HG03571 (cell line): ENCODE measurements around the gene ADAMTS13.

Experiments used
- ATAC-seq: cut with Tn5 transposase; IDR thresholded peaks from one replicate; pipeline ENCODE4 v1.9.1; 2021; ENCODE audit not compliant: unreplicated experiment

Gene ADAMTS13

GRCh38 chr9:133488686-133489252, 66.6 kb downstream of the ADAMTS13 start:
- no peak for ATAC-seq

DNA sequence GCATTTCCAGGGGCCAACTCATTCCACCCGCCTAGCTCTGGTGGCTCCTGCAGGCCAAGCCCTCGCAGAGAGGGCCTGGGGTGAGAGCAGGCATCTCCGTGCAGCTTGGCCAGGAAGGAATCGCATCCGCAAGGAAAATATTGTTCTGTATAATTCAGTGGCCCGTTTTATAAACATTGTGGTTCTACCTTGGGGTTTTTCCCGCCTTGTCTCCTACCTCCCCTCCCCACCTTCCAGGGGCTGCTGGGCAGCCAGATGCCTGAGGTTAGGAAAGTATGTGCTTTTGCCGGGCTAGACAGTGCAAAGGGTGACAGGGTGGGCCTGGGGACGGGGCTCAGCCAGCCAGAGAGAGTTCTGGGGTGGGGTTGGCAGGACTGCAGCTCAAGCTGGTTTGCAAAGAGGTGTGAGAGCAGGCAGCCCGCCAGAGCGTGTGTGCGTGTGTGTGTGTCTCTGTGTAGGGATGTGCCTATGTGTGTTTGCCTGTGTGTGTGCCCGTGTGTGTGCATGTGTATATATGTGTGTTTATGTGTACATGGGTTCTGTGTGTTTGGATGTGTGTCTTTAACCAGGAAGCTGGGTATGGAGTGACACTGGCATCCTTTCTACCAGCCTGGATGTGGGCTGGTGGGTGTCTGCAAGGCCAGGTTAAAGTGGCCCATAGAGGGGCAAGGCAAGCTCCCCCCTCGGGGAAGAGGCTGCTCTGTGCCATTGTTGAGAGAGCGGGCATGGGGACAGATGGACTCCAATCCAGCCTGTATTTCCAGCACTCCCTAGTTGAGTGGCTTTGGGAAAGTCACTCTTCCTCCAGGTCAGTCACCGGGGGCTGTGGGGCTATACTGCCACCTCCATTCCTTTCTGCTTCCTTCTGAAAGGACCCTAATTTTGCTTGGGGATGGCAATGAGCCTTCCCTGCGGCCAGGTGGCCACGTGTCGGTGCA, 67.4 kb downstream of the ADAMTS13 start:
- ATAC-seq: no peak

DNA sequence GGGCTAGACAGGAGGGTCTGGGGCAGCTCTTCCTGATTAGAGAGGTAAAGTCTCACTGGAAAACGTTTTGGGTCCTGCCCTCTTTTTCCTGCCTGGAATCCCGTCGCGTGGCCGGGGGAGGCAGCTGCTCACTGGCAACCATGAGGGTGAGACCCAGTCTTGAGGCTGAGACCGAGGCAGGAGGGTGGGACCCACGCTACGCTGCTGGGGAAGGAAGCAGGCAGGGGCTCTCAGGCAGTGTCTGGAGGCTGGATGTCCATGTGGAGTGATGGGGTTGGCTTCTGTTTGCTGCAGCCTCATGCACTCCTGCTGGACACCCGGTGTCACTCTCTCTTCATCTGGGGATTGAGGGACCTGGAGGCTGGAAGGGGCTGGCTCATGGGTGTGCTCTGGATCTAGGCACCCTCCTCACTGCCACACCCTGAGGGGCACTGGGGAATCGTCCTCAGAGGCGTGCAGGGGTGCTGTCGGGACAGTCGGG, 68.1 kb downstream of the ADAMTS13 start:
- no peak for ATAC-seq

DNA sequence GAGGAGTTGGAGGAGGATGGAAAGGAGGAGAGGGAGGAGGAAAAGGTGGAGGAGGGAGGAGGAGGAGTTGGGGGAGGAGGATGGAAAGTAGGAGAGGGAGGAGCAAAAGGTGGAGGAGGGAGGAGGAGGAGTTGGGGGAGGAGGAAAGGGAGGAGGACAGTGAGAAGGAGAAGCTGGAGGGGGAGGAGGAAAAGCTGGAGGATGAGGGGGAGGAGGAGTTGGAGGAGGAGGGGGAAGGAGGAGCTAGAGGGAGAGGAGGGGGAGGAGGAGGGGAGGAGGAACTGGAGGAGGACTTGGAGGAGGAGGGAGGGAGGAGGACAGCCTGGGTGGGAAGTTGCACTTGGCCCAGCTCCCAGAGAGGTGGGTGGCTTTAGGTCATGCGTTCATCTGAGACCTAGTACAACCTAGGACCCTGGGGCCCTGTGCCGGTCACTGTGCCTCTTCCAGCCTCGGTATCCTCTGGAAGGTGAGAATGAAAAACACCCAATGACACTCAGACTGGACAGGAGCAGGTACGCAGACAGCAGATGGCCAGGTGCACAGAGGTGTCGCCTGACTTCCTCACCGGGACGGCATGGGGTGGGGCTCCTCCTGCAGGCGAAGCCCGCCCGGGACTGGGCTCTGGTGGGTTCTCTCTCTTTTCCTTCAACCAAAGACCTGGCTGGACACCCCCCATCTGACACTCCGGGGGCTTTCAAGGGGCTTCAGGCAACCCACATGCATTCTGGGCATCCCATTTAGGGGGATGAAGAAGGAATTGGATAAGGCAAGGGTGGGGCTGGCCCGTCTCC, 68.9 kb downstream of the ADAMTS13 start:
- no peak for ATAC-seq

DNA sequence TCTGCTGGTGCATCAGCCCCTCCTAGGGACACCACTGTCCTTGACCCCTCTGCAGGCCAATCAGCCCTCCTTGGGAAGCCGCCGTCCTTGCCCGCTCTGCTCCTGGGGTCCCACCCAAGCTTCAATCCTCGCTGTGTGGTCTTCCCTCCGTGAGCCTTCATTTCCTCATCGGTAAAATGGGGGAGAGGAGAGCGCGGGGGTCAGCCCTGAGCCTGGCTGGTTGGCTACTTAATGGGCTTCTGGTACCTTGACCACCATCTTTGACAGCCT, 69.4 kb downstream of the ADAMTS13 start:
- no peak for ATAC-seq

GRCh38 chr9:133492061-133493021, 70.2 kb downstream of the ADAMTS13 start:
- ATAC-seq: no peak

GRCh38 chr9:133493428-133493827, 71.3 kb downstream of the ADAMTS13 start:
- no peak for ATAC-seq

DNA sequence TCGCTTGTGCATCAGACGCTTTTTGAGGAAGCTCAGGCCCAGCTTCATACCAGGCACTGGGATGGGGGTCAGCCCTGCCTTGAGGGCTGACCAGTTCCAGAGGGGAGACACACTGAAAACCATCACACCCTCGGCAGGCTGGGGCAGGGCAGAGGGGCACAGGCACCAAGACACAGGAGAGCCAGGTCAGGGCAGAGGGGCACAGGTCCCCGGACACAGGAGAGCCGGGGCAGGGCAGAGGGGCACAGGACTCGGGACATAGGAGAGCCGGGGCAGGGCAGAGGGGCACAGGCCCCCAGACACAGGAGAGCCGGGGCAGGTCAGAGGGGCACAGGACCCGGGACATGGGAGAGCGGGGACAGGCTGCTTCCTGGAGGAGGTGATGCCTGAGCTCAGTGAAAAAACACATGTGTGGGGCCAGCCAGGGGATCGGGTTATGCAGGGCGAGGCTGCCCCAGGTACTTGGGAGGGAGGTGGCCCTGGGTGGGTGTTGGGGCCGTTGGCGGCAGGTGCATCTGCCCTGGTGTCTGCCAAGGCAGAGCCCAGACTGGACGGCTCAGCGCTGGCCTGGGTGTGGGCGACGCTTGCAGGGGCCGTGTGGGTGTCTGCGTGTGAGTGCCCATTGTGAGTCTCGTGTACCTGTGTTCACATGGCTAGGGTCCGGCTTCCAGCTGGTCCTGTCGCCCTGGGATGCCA, 71.8 kb downstream of the ADAMTS13 start:
- no peak for ATAC-seq

- no peak for ATAC-seq
Measured at GRCh38 chr9:133494636-133495326, 72.6 kb downstream of the ADAMTS13 start.

GRCh38 chr9:133495327-133496293, 73.4 kb downstream of the ADAMTS13 start:
- ATAC-seq: no peak

DNA sequence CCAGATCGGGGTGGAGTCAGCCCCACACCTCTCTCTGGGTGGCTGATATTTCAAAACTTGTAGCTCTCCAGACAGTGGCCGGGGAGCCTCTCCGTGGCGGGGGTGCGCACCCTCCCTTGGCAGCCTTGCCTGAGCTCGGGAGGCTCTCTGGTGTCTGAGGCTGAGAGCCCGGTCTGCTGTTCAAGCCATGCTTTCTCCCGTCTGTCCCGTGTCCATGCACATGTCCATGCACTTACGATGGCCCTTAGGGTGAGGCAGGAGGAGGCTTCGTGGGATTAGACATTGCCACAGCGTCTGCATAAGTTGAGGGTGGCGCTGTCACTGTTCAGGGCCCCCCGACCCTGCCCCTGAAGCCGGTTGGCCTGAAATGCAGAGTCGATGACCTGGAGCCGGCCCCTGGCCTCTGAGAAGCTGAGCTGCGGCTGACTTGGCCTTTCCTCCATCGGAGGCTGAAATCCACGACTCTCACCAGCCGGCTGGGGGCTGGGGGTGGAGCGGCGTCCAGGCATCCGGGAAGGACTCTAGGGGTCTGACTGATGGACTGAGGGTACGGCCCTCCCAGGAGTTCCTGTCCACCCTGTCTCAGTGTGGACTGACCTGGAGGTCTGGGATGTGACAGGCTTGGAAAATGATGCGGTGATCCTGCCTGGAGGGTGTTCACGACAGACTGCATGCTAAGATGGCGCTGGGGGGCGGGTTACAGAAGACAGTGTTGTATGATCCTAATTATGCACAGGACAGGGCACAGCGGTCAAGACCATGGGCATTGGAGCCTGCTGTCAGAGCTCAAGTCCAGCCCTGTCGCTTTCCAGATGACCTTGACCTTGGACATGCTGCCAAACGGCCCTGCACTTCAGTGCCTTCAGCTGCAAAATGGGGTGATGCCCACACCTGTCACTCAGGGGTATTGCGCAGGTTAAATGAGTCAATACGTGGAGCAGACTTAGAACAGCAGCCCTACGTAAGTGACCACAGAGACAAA, 75.0 kb downstream of the ADAMTS13 start:
- ATAC-seq: no peak

DNA sequence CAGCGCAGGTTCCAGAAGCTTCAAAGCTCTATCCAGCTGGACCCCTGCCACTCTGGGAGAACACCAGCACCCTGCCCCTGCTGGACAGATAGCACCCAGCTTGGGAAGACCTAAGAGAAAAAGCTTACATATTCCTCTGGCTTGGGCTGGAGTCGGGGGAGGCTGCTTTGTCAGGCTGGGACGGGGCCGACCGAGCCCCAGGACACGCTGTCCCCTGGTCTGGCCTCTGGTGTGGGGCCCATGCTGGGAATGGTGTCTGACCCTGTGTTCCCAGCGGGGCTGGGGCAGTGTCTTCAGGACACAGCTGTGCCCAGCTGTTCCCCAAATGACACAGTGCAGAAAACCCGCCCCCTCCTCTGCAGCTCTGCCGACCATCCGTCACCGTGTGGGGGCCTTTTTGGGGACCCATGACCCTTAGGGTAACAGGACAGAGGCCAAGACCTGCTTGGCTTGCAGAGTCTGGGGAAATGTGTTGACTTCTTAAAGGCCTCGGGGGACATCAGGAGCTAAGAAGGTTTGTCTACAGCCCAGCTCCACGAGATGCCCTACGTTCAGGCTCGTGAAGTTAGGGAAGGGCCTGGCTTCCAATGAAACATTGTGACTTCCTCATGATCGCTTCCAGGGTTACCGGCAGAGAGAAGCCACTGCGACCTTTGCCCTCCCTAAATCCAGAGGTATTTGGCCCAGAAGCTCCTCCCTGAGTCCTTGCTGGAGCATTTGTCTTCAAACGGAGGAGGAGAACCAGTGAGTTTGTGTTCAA, 77.1 kb downstream of the ADAMTS13 start:
- no peak for ATAC-seq

DNA sequence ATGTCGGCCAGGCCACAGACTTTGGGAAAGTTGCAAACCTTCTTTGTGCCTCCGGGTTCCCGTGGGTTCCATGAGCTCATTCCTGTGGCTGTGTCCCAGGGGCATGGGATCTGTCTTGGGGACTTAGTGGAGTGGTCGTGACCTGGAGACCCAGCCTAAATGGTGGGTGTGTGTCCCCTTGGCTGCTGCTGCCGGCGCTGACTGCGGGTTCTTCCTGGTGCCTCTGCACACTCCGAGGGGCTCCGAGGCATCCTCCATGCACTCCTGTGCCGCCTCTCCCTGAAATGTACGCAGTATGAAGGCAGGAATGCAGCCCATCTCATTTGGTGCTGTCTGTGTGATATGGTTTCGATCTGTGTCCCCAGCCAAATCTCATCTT, 77.7 kb downstream of the ADAMTS13 start:
- no peak for ATAC-seq

GRCh38 chr9:133502112-133502511, 79.9 kb downstream of the ADAMTS13 start:
- ATAC-seq: no peak

DNA sequence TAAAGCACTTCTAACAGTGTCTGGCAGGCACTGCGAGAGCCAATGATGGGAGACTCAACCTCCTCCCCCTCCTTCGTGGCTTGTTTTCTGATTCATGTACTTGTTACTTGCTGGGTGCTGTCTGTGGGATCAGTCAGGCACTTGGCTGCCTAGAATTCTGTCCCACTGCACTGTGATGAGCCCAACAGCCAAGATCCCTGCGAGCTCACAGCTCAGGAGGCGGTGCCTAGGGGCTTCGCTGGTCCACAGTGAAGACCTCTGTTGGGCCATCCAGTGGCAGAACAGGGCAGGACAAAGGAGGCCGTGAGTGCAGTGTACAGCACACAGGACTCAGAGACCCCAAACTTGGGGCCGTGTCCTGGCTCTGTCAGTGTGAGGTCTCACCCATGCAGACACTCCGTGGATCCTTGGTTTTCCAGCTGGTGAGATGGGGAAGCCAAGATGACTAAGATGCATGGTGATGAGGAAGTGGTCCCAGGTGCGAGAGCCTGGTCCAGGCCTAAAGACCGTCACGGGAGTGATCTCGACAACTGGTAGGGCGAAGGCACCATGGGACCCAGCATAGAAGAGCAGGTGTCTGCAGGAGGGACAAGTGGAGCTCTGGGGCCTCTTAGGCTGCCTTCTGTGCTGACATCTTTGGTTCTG, 83.1 kb downstream of the ADAMTS13 start:
- ATAC-seq: no peak
